Keratinocyte (primary cell): ENCODE data around the gene CNTNAP5.

Experiments
- EZH2 ChIP-seq: IDR thresholded peaks from one replicate; pipeline ENCODE4 v1.6.1; 2012; ENCODE audit warnings: inconsistent platforms, mild to moderate bottlenecking, low read length, moderate library complexity
- TF ChIP-seq, protein P1 (sequence below), 3 experiments: IDR thresholded peaks in 1 of 3; conservative IDR thresholded peaks in 1 of 3; optimal IDR thresholded peaks in 1 of 3; 2 replicates in 2 of 3; 3 replicates in 1 of 3; pipeline versions ENCODE3 to v1.5.1; 2011; ENCODE audit warnings: low read length in 3 of 3, mild to moderate bottlenecking in 3 of 3, moderate library complexity in 2 of 3, control low read depth in 1 of 3, inconsistent platforms in 1 of 3; ENCODE audit not compliant: insufficient read depth in 2 of 3; ENCODE audit errors: extremely low read depth in 1 of 3

DNA sequence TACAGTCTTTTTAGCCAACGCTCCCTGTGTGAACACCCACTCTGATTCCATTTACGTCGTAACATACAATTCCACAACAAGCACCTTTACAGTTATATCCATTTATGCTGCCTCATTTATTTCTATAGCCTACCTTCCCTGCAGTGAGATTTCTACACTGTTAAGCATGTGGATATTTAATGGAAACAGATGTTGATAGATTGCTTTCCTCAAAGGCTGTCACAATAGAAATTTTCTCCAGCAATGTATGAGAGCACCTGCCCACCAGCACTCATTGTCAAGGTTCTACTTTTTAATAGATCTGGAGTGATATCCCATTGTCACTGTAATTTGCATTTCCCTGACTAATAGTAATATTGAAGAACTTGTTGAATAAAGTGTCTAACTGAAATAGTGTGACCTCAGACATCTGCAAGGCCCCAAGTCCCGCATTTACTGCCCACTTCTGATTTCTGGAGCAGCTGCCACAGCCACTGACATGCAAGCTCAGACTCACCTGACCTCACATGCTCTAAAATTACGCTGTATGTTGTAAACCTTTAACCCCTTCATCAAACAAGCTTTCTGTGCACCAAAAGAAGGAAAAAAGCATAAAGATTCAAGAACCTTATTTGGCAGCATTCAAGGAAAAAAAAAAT, 295.1 kb downstream of the CNTNAP5 start:
- TF ChIP-seq, protein P1, sequence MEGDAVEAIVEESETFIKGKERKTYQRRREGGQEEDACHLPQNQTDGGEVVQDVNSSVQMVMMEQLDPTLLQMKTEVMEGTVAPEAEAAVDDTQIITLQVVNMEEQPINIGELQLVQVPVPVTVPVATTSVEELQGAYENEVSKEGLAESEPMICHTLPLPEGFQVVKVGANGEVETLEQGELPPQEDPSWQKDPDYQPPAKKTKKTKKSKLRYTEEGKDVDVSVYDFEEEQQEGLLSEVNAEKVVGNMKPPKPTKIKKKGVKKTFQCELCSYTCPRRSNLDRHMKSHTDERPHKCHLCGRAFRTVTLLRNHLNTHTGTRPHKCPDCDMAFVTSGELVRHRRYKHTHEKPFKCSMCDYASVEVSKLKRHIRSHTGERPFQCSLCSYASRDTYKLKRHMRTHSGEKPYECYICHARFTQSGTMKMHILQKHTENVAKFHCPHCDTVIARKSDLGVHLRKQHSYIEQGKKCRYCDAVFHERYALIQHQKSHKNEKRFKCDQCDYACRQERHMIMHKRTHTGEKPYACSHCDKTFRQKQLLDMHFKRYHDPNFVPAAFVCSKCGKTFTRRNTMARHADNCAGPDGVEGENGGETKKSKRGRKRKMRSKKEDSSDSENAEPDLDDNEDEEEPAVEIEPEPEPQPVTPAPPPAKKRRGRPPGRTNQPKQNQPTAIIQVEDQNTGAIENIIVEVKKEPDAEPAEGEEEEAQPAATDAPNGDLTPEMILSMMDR (optimal IDR thresholded peaks at IDR 0.05 in 1 of 3, IDR thresholded peaks at IDR 0.05 in 1 of 3, conservative IDR thresholded peaks at IDR 0.05 in 1 of 3; ENCODE audit: extremely low read depth in 1 of 3, insufficient read depth in 2 of 3, low read length in 3 of 3) = no peak
- TF ChIP-seq EZH2 = no peak
